SK-N-SH treated with all-trans-retinoic acid at 6 μM for 48 hours (cell line): ENCODE data around the gene HSPA9.

Source experiments
- ATAC-seq: fragments of 200-7000 bp; cut with Tn5 transposase; 3 replicates; pipeline ENCODE4 v1.9.1; 2020; ENCODE audit warnings: mild to moderate bottlenecking, moderate library complexity
- ARNTL ChIP-seq: fragments of 450-650 bp; formaldehyde crosslinking; IDR thresholded peaks from 2 replicates; pipeline ENCODE4 v1.5.0; 2020; ENCODE audit warnings: low read depth, mild to moderate bottlenecking, moderate library complexity, borderline replicate concordance
- BACH2 ChIP-seq: fragments of 250-450 bp; sonication (Bioruptor Pico); IDR thresholded peaks from 2 replicates; pipeline ENCODE4 v1.9.0; 2021; ENCODE audit warnings: mild to moderate bottlenecking, borderline replicate concordance
- CSDC2 ChIP-seq: fragments of 250-450 bp; sonication (Bioruptor Pico); IDR thresholded peaks from 2 replicates; pipeline ENCODE4 v1.5.0; 2020; ENCODE audit warnings: mild to moderate bottlenecking, moderate library complexity
- ESRRG ChIP-seq: fragments of 250-450 bp; sonication (Bioruptor Pico); IDR thresholded peaks from 2 replicates; pipeline ENCODE4 v1.6.1; 2021; ENCODE audit warnings: mild to moderate bottlenecking
- GLIS3 ChIP-seq: fragments of 250-450 bp; sonication (Bioruptor Pico); IDR thresholded peaks from 2 replicates; pipeline ENCODE4 v1.5.0; 2020; ENCODE audit warnings: mild to moderate bottlenecking, moderate library complexity
- ISL1 ChIP-seq: fragments of 250-450 bp; sonication (Bioruptor Pico); IDR thresholded peaks from 2 replicates; pipeline ENCODE4 v2.1.2; 2022; ENCODE audit warnings: mild to moderate bottlenecking, moderate library complexity
- OSR1 ChIP-seq: fragments of 250-450 bp; sonication (Bioruptor Pico); IDR thresholded peaks from 2 replicates; pipeline ENCODE4 v1.8.0; 2022; ENCODE audit warnings: moderate library complexity, mild to moderate bottlenecking, inconsistent platforms
- PATZ1 ChIP-seq: fragments of 250-450 bp; sonication (Bioruptor Pico); IDR thresholded peaks from 2 replicates; pipeline ENCODE4 v1.8.0; 2020; ENCODE audit warnings: mild to moderate bottlenecking, moderate library complexity, borderline replicate concordance
- POU6F1 ChIP-seq: fragments of 250-450 bp; sonication (Bioruptor Pico); IDR thresholded peaks from 2 replicates; pipeline ENCODE4 v1.8.0; 2021; ENCODE audit warnings: low read depth, mild to moderate bottlenecking, moderate library complexity, borderline replicate concordance
- PPARA ChIP-seq: fragments of 250-450 bp; sonication (Bioruptor Pico); IDR thresholded peaks from 2 replicates; pipeline ENCODE4 v1.5.0; 2020; ENCODE audit warnings: mild to moderate bottlenecking, borderline replicate concordance
- RARB ChIP-seq: fragments of 250-450 bp; sonication (Bioruptor Pico); IDR thresholded peaks from 2 replicates; pipeline ENCODE4 v1.8.0; 2021; ENCODE audit warnings: mild to moderate bottlenecking, moderate library complexity
- SNAI2 ChIP-seq: fragments of 250-450 bp; sonication (Bioruptor Pico); IDR thresholded peaks from 2 replicates; pipeline ENCODE4 v1.5.0; 2020; ENCODE audit warnings: mild to moderate bottlenecking, moderate library complexity
- TCF4 ChIP-seq: fragments of 250-450 bp; sonication (Bioruptor Pico); IDR thresholded peaks from 2 replicates; pipeline ENCODE4 v1.8.0; 2021; ENCODE audit warnings: mild to moderate bottlenecking, moderate library complexity, borderline replicate concordance
- TOX ChIP-seq: fragments of 250-450 bp; sonication (Bioruptor Pico); IDR thresholded peaks from 2 replicates; pipeline ENCODE4 v1.8.0; 2021; ENCODE audit warnings: mild to moderate bottlenecking, moderate library complexity, borderline replicate concordance
- ZC3H10 ChIP-seq: fragments of 250-450 bp; sonication (Bioruptor Pico); IDR thresholded peaks from 2 replicates; pipeline ENCODE4 v1.5.1; 2021; ENCODE audit warnings: mild to moderate bottlenecking, moderate library complexity
- ZFP3 ChIP-seq: fragments of 250-450 bp; sonication (Bioruptor Pico); IDR thresholded peaks from 2 replicates; pipeline ENCODE4 v1.5.0; 2020; ENCODE audit warnings: mild to moderate bottlenecking, moderate library complexity
- ZFP30 ChIP-seq: fragments of 450-650 bp; formaldehyde crosslinking; IDR thresholded peaks from 2 replicates; pipeline ENCODE4 v1.5.0; 2022; ENCODE audit warnings: mild to moderate bottlenecking, moderate library complexity
- ZNF565 ChIP-seq: fragments of 450-650 bp; formaldehyde crosslinking; conservative IDR thresholded peaks from 2 replicates; pipeline ENCODE4 v1.5.0; 2020; ENCODE audit warnings: low read depth, mild to moderate bottlenecking, moderate library complexity
- ZNF70 ChIP-seq: fragments of 450-650 bp; formaldehyde crosslinking; IDR thresholded peaks from 2 replicates; pipeline ENCODE4 v1.5.0; 2020; ENCODE audit warnings: mild to moderate bottlenecking, moderate library complexity
- ZNF8 ChIP-seq: fragments of 450-650 bp; formaldehyde crosslinking; IDR thresholded peaks from 2 replicates; pipeline ENCODE4 v1.5.0; 2020; ENCODE audit warnings: mild to moderate bottlenecking, moderate library complexity
- TF ChIP-seq, protein P1 (sequence below): fragments of 250-450 bp; sonication (Bioruptor Pico); IDR thresholded peaks from 2 replicates; pipeline ENCODE4 v1.5.1; 2021; ENCODE audit warnings: mild to moderate bottlenecking, moderate library complexity
- TF ChIP-seq, protein P2 (sequence below): fragments of 250-450 bp; sonication (Bioruptor Pico); IDR thresholded peaks from 2 replicates; pipeline ENCODE4 v1.5.1; 2020; ENCODE audit warnings: low read depth, mild to moderate bottlenecking, moderate library complexity

HSPA9 gene

DNA sequence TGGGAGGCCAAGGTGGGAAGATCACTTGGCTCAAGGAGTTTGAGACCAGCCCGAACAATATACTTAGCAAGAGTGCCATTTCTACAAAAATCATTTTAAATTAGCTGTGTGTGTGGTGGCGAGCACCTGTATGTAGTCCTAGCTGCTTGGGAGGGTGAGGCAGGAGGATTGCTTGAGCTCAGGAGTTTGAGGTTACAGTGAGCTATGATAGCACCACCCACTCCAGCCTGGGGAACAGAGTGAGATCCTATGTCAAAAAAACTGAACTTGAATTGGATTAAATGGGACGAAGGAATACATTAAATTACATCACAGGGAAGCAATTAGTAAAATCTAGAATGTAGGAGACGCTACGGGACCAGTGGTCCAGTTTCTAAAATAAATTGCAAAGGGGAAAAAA, 25.8 kb downstream of the HSPA9 start:
- ATAC-seq = no peak
- no peak for TF ChIP-seq ISL1
- no peak for TF ChIP-seq ESRRG (CRISPR knock-in tag)
- no peak for TF ChIP-seq BACH2
- no peak for TF ChIP-seq TCF4 (CRISPR knock-in tag)
- TF ChIP-seq ARNTL (CRISPR knock-in tag) = no peak
- TF ChIP-seq TOX (CRISPR knock-in tag) = no peak
- no peak for TF ChIP-seq PPARA (CRISPR knock-in tag)
- TF ChIP-seq ZFP30 (CRISPR knock-in tag) = no peak
- TF ChIP-seq, protein P1, sequence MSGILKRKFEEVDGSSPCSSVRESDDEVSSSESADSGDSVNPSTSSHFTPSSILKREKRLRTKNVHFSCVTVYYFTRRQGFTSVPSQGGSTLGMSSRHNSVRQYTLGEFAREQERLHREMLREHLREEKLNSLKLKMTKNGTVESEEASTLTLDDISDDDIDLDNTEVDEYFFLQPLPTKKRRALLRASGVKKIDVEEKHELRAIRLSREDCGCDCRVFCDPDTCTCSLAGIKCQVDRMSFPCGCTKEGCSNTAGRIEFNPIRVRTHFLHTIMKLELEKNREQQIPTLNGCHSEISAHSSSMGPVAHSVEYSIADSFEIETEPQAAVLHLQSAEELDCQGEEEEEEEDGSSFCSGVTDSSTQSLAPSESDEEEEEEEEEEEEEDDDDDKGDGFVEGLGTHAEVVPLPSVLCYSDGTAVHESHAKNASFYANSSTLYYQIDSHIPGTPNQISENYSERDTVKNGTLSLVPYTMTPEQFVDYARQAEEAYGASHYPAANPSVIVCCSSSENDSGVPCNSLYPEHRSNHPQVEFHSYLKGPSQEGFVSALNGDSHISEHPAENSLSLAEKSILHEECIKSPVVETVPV (CRISPR knock-in tag) = no peak
- no peak for TF ChIP-seq ZNF8 (CRISPR knock-in tag)
- TF ChIP-seq, protein P2, sequence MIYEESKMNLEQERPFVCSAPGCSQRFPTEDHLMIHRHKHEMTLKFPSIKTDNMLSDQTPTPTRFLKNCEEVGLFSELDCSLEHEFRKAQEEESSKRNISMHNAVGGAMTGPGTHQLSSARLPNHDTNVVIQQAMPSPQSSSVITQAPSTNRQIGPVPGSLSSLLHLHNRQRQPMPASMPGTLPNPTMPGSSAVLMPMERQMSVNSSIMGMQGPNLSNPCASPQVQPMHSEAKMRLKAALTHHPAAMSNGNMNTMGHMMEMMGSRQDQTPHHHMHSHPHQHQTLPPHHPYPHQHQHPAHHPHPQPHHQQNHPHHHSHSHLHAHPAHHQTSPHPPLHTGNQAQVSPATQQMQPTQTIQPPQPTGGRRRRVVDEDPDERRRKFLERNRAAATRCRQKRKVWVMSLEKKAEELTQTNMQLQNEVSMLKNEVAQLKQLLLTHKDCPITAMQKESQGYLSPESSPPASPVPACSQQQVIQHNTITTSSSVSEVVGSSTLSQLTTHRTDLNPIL (CRISPR knock-in tag) = no peak
- TF ChIP-seq OSR1 (CRISPR knock-in tag) = no peak
- TF ChIP-seq ZFP3 (CRISPR knock-in tag) = no peak
- no peak for TF ChIP-seq ZC3H10 (CRISPR knock-in tag)

DNA sequence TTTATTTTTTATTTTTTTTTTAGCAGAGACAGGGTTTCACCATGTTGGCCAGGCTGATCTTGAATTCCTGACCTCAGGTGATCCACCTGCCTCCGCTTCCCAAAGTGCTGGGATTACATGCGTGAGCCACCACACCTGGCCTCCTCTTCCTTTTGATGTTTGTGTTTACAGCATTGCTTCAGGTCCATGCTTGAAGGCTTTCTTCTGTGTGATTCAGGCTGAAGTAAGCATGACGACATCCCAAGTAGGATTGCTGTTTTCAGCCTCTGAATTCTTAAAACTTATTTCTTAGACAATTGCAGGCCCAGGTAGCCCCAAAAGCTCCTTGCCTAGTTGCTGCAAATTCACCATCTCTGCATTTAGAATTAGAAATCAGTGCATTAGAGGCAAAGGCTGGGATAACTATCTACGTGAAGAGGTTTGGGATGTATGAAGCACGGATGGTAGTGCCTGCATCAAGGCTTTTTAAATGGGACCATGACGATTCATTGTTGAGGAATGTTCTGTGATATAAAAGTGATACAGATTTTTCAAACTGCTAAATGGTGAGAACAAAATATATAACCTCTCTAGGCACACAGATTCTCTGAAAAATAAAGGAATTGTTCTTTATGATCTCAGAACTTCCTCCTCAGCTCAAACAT, 29.2 kb downstream of the HSPA9 start:
- ATAC-seq = no peak
- no peak for TF ChIP-seq CSDC2 (CRISPR knock-in tag)
- TF ChIP-seq RARB = no peak
- no peak for TF ChIP-seq ESRRG (CRISPR knock-in tag)
- no peak for TF ChIP-seq PATZ1 (CRISPR knock-in tag)
- TF ChIP-seq GLIS3 = no peak
- TF ChIP-seq PPARA (CRISPR knock-in tag) = no peak
- no peak for TF ChIP-seq ZNF8 (CRISPR knock-in tag)
- TF ChIP-seq, protein P2 (CRISPR knock-in tag) = no peak
- TF ChIP-seq OSR1 (CRISPR knock-in tag) = no peak
- TF ChIP-seq BACH2 = no peak
- TF ChIP-seq TCF4 (CRISPR knock-in tag) = no peak
- no peak for TF ChIP-seq ARNTL (CRISPR knock-in tag)
- TF ChIP-seq ZNF565 (CRISPR knock-in tag) = no peak
- no peak for TF ChIP-seq ZNF70
- no peak for TF ChIP-seq ZFP3 (CRISPR knock-in tag)
- no peak for TF ChIP-seq ZC3H10 (CRISPR knock-in tag)
- TF ChIP-seq, protein P1 (CRISPR knock-in tag) = no peak

DNA sequence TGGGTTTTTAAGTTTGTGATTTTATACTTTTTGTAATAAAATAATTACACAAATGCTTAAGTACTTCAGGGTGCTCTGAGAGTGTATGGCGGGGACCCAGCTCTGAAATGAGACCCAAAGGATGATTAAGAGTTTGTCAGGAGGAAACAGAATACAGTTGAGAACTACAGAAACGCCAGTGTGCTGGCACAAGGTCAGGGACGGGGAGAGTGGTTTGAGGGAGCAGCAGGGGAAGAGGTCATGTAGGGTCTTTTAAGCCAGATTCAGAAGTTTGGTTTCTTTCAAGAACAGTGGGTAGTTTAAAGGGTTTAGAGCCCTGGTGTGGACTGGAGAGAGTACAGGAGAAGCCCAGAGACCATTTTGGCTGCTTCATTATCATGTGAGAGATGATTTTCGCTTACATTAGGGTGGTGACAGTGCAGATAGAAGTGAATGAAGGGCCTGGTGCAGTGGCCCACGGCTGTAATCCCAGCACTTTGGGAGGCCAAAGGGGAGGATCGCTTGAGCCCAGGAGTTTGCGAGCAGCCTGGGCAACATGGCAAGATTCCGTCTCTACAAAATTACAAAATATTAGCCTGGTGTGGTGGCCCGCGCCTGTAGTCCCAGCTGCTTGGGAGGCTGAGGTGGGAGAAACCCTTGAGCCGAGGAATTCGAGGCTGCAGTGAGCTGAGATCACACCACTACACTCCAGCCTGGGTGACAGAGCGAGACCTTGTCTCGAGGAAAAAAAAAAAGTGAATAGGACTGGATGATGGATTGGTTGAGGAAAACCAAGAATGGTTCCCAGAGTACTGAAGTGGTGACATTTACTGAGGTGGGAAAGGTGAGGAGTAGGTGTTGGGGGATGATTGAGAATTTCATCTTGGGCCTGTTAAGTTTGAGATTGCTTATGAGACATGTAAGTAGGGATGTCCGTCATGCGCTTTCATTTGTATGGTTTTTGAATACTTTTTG, 30.7 kb downstream of the HSPA9 start:
- no peak for ATAC-seq
- TF ChIP-seq ISL1 (no peak), ZFP3 (CRISPR knock-in tag) (no peak), SNAI2 (CRISPR knock-in tag) (no peak), POU6F1 (CRISPR knock-in tag) (no peak), PATZ1 (CRISPR knock-in tag) (no peak), CSDC2 (CRISPR knock-in tag) (no peak), ARNTL (CRISPR knock-in tag) (no peak), TOX (CRISPR knock-in tag) (no peak), ZNF565 (CRISPR knock-in tag) (no peak), ZNF8 (CRISPR knock-in tag) (no peak)
